ENCODE results near the gene PDE4A. TPM values are rescaled to one million over a fixed set of nuclear protein-coding genes. Genes with fewer than 3 reads are reported as not detected.
A peak's percentile ranks its signal among the peaks of the same experiment; 100 is the strongest.

The PDE4A gene
- total and polyA plus RNA-seq, 10 of the 15 experiments (the other 5 are each of a cell fraction or from before 2014, with no cell fraction given), result 0.24 to 13.3 (median 4.9) TPM

DNA sequence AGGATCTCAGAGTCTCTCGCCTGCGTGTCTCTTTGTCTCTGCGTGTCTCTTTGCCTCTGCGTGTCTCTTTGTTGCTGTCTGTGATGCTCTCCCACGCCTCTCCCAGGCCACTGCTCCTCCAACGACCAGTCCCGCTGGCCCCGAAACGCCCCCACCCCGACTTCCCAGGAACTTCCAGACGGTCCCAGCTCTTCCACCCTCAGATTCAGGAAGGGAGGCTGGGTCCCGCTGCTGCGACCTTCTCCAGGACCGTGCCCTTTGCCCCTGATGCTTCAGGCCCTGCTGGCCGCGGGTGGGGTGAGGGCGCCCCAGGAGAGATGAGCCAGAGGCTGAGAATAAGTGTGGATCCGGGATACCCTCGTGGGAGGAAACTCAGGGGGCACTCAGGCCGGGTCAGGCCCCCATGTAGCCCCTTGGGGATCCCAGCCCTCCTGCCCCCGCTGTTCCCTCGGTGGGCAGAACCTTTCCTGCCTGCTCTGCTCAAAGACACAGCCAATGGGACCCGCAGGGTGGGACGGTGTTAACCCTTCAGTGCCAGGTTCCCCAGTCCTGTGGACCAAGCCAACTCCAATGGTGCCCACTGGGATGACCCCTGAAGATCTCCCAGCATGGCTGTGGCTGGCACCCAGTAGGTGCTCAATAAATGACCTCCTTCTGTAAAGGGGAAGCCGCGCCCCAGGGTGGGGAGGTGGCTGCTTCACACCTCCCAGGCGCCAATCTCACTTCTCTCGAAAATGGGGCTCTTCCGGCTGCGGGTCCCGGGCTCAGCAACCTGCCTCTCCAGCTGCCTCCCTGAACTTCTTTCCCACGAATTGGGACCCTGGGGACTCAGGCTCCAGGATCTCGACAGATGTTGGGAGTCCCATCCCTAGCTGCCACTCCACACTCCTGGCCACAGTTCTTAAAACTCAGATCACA is 98.4 kb downstream of the PDE4A start:
- H3K4me3 ChIP-seq, result no peak overlapping the region
- no peak for DNase-seq (ENCODE audit: low read depth, low spot score)

More for the DNA sequence above, 98.4 kb downstream of the PDE4A start:
- no peak for TF ChIP-seq CHD4 (IDR thresholded peaks at IDR 0.05)
- no peak for TF ChIP-seq TCF3 (IDR thresholded peaks at IDR 0.05; ENCODE audit: borderline replicate concordance, insufficient read depth, low read depth, low read length)
- TF ChIP-seq MEF2B (IDR thresholded peaks at IDR 0.05; ENCODE audit: partially characterized antibody, poor library complexity, severe bottlenecking), result no peak
- TF ChIP-seq, protein P1, sequence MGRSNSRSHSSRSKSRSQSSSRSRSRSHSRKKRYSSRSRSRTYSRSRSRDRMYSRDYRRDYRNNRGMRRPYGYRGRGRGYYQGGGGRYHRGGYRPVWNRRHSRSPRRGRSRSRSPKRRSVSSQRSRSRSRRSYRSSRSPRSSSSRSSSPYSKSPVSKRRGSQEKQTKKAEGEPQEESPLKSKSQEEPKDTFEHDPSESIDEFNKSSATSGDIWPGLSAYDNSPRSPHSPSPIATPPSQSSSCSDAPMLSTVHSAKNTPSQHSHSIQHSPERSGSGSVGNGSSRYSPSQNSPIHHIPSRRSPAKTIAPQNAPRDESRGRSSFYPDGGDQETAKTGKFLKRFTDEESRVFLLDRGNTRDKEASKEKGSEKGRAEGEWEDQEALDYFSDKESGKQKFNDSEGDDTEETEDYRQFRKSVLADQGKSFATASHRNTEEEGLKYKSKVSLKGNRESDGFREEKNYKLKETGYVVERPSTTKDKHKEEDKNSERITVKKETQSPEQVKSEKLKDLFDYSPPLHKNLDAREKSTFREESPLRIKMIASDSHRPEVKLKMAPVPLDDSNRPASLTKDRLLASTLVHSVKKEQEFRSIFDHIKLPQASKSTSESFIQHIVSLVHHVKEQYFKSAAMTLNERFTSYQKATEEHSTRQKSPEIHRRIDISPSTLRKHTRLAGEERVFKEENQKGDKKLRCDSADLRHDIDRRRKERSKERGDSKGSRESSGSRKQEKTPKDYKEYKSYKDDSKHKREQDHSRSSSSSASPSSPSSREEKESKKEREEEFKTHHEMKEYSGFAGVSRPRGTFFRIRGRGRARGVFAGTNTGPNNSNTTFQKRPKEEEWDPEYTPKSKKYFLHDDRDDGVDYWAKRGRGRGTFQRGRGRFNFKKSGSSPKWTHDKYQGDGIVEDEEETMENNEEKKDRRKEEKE (IDR thresholded peaks at IDR 0.05), result no peak
- TF ChIP-seq IKZF1 (conservative IDR thresholded peaks at IDR 0.05), result 0 out of 2 replicates have a peak, but pooled peaks have one; percentile 25
- TF ChIP-seq SPI1 (IDR thresholded peaks at IDR 0.05; ENCODE audit: borderline replicate concordance, insufficient read depth, low read depth, low read length), result no peak
- no peak for TF ChIP-seq CBFB (IDR thresholded peaks at IDR 0.05; ENCODE audit: low read depth)
- TF ChIP-seq DPF2 (IDR thresholded peaks at IDR 0.05), result peak; percentile 71; the same call in 1 of the 2 replicates
- TF ChIP-seq EGR1 (IDR thresholded peaks at IDR 0.05; ENCODE audit: borderline replicate concordance in 1 of 2, low read depth in 2 of 2, low read length in 2 of 2), result no peak
- WGBS (ENCODE audit: insufficient coverage, insufficient replicate concordance, low lambda C conversion rate, missing lambda C conversion rate), result 24% methylated on average over 33 of the region's 33 CpGs
- no peak for FAIRE-seq
- Histone ChIP-seq H3K27ac (ENCODE audit: control insufficient read depth, insufficient read depth) (no peak overlapping the region), H3K79me2 (ENCODE audit: control insufficient read depth, insufficient read depth, low read length) (no peaks in the 10 kb centered on the region), H3K4me2 (ENCODE audit: control insufficient read depth, insufficient read depth) (peak overlapping the region; percentile 13; the same call in 1 of the 2 replicates), H2AFZ (ENCODE audit: control insufficient read depth, low read depth, low read length) (no peak overlapping the region), H3K27me3 (replicated peaks in 1 of 2; ENCODE audit: control insufficient read depth in 2 of 2, insufficient read depth in 2 of 2, low read length in 1 of 2) (peaks cover 12 to 21% of the 10 kb centered on the region in 2 experiments), H3K36me3 (ENCODE audit: control insufficient read depth in 2 of 2, insufficient read depth in 2 of 2, low read length in 1 of 2) (no peaks in the 10 kb centered on the region), H3K9ac (ENCODE audit: control insufficient read depth, insufficient read depth, low read length) (no peak overlapping the region), H3K4me1 (ENCODE audit: control insufficient read depth, insufficient read depth, low read length) (peaks cover 11% of the 10 kb centered on the region), H3K9me3 (replicated peaks; ENCODE audit: control insufficient read depth, insufficient read depth, low read length) (no peaks in the 10 kb centered on the region), H4K20me1 (ENCODE audit: control insufficient read depth, insufficient read depth) (no peaks in the 10 kb centered on the region)
- SMC1A ChIA-PET (ENCODE audit: uncharacterized antibody, unreplicated experiment), result interaction anchor here (0.5 kb wide), 1 partner anchor 27 kb away, joined by 3 read pairs; no protein-coding TSS in a partner anchor
- in situ Hi-C loops (cut with MboI), result no loop called here
- RAD21 ChIA-PET (ENCODE audit: unreplicated experiment), result no interaction called here
- ATAC-seq, result peak; percentile 45
- no TSS peak for BruUV-seq (replicated peaks)
- POLR2A ChIA-PET, result interaction anchor here (0.7 kb wide), 1 partner anchor 26 kb away, joined by 7 read pairs; no protein-coding TSS in a partner anchor
- CTCF ChIA-PET, result interaction anchor here (1.5 kb wide), 2 partner anchors 13 to 35 kb away, joined by 3 to 4 read pairs; no protein-coding TSS in a partner anchor
- intact Hi-C loops (cut with micrococcal nuclease; ENCODE audit: unreplicated experiment), result no loop called here

MicroRNAs encoded within 50 kb of the gene (microRNA counts, 767-probe panel; counts per million panel counts)
- microRNA hsa-miR-1181, result 1,585 counts per million, percentile 60 among the panel's probes with 10 or more counts

Small RNA genes lying within 50 kb of the gene (microRNA-seq; reads per million reads assigned to microRNA genes)
- gene MIR1181, result 7.2 reads per million, percentile 37 among the genes with 10 or more reads in this experiment

Other genes with a start within 250 kb of the PDE4A start
Only the 7 nearest of the 20 such genes appear.
- 19.5 and 29.0 TPM in 2 replicates for gene FDX2, start 104.5 kb upstream of the PDE4A start, total RNA-seq (2014; rRNA removed)
- gene FDX2, start 104.5 kb upstream of the PDE4A start, total RNA-seq (2014; rRNA removed; fragmentation: Illumina TruSeq; extraction: Trizol), result 15.0 and 16.2 TPM in 2 replicates
- 22.4 and 24.6 TPM in 2 replicates for gene FDX2, start 104.5 kb upstream of the PDE4A start, total RNA-seq (2021)
- gene FDX2, start 104.5 kb upstream of the PDE4A start, polyA plus RNA-seq (2011; rRNA removed), result 5.0 and 12.4 TPM in 2 replicates
- gene FDX2, start 104.5 kb upstream of the PDE4A start, polyA plus RNA-seq (2014; fragmentation: Illumina TruSeq; extraction: Trizol), result 5.9 and 24.9 TPM in 2 replicates
- 1 to 10 TPM; 1.4 to 4.1 TPM for gene FDX2, start 104.5 kb upstream of the PDE4A start, polyA plus RNA-seq (2014; fragmentation: Nextera tagmentation; extraction: Ambion mirVana)
- 31.7 TPM in 2 replicates for gene FDX2, start 104.5 kb upstream of the PDE4A start, polyA plus RNA-seq (2014; rRNA removed)
- gene FDX2, start 104.5 kb upstream of the PDE4A start, polyA plus RNA-seq (2016; fragmentation: Nextera tagmentation; extraction: Ambion mirVana), result 10 to 100 TPM; 34.4 to 50.4 TPM
- gene RAVER1, start 87.0 kb upstream of the PDE4A start, total RNA-seq (2014; rRNA removed), result 16.1 and 24.5 TPM in 2 replicates
- 3.3 and 5.1 TPM in 2 replicates for gene RAVER1, start 87.0 kb upstream of the PDE4A start, total RNA-seq (2014; rRNA removed; fragmentation: Illumina TruSeq; extraction: Trizol)
- gene RAVER1, start 87.0 kb upstream of the PDE4A start, total RNA-seq (2021), result 83.5 and 87.0 TPM in 2 replicates
- 0.91 and 1.5 TPM in 2 replicates for gene RAVER1, start 87.0 kb upstream of the PDE4A start, polyA plus RNA-seq (2011; rRNA removed)
- 1.0 and 4.8 TPM in 2 replicates for gene RAVER1, start 87.0 kb upstream of the PDE4A start, polyA plus RNA-seq (2014; fragmentation: Illumina TruSeq; extraction: Trizol)
- gene RAVER1, start 87.0 kb upstream of the PDE4A start, polyA plus RNA-seq (2014; fragmentation: Nextera tagmentation; extraction: Ambion mirVana), result under 1 TPM; 0.03 to 0.05 TPM
- 19.2 and 33.9 TPM in 2 replicates for gene RAVER1, start 87.0 kb upstream of the PDE4A start, polyA plus RNA-seq (2014; rRNA removed)
- 10 to 100 TPM; 54.7 to 71.6 TPM for gene RAVER1, start 87.0 kb upstream of the PDE4A start, polyA plus RNA-seq (2016; fragmentation: Nextera tagmentation; extraction: Ambion mirVana)
- 134 and 152 TPM in 2 replicates for gene ICAM3, start 80.9 kb upstream of the PDE4A start, total RNA-seq (2014; rRNA removed)
- 98.9 and 106 TPM in 2 replicates for gene ICAM3, start 80.9 kb upstream of the PDE4A start, total RNA-seq (2014; rRNA removed; fragmentation: Illumina TruSeq; extraction: Trizol)
- gene ICAM3, start 80.9 kb upstream of the PDE4A start, total RNA-seq (2021), result 146 and 160 TPM in 2 replicates
- 67.0 and 125 TPM in 2 replicates for gene ICAM3, start 80.9 kb upstream of the PDE4A start, polyA plus RNA-seq (2011; rRNA removed)
- gene ICAM3, start 80.9 kb upstream of the PDE4A start, polyA plus RNA-seq (2014; fragmentation: Illumina TruSeq; extraction: Trizol), result 20.4 and 61.1 TPM in 2 replicates
- 10 to 100 TPM in 1 of 2 experiments, 1 to 10 TPM in 1; 5.5 to 29.2 TPM for gene ICAM3, start 80.9 kb upstream of the PDE4A start, polyA plus RNA-seq (2014; fragmentation: Nextera tagmentation; extraction: Ambion mirVana)
- gene ICAM3, start 80.9 kb upstream of the PDE4A start, polyA plus RNA-seq (2014; rRNA removed), result 146 and 156 TPM in 2 replicates
- 10 to 100 TPM; 73.6 to 75.6 TPM for gene ICAM3, start 80.9 kb upstream of the PDE4A start, polyA plus RNA-seq (2016; fragmentation: Nextera tagmentation; extraction: Ambion mirVana)
- gene TYK2, start 40.0 kb upstream of the PDE4A start, total RNA-seq (2014; rRNA removed), result 235 and 304 TPM in 2 replicates
- 145 and 164 TPM in 2 replicates for gene TYK2, start 40.0 kb upstream of the PDE4A start, total RNA-seq (2014; rRNA removed; fragmentation: Illumina TruSeq; extraction: Trizol)
- 267 and 297 TPM in 2 replicates for gene TYK2, start 40.0 kb upstream of the PDE4A start, total RNA-seq (2021)
- gene TYK2, start 40.0 kb upstream of the PDE4A start, polyA plus RNA-seq (2011; rRNA removed), result 62.0 and 127 TPM in 2 replicates
- gene TYK2, start 40.0 kb upstream of the PDE4A start, polyA plus RNA-seq (2014; fragmentation: Illumina TruSeq; extraction: Trizol), result 80.2 and 185 TPM in 2 replicates
- gene TYK2, start 40.0 kb upstream of the PDE4A start, polyA plus RNA-seq (2014; fragmentation: Nextera tagmentation; extraction: Ambion mirVana), result 10 to 100 TPM; 36.4 to 66.9 TPM
- gene TYK2, start 40.0 kb upstream of the PDE4A start, polyA plus RNA-seq (2014; rRNA removed), result 364 and 387 TPM in 2 replicates
- 100 to 1,000 TPM; 172 to 186 TPM for gene TYK2, start 40.0 kb upstream of the PDE4A start, polyA plus RNA-seq (2016; fragmentation: Nextera tagmentation; extraction: Ambion mirVana)
- gene CDC37, start 17.0 kb upstream of the PDE4A start, total RNA-seq (2014; rRNA removed), result 179 and 197 TPM in 2 replicates
- 110 and 117 TPM in 2 replicates for gene CDC37, start 17.0 kb upstream of the PDE4A start, total RNA-seq (2014; rRNA removed; fragmentation: Illumina TruSeq; extraction: Trizol)
- gene CDC37, start 17.0 kb upstream of the PDE4A start, total RNA-seq (2021), result 144 and 155 TPM in 2 replicates
- gene CDC37, start 17.0 kb upstream of the PDE4A start, polyA plus RNA-seq (2011; rRNA removed), result 140 and 200 TPM in 2 replicates
- gene CDC37, start 17.0 kb upstream of the PDE4A start, polyA plus RNA-seq (2014; fragmentation: Illumina TruSeq; extraction: Trizol), result 50.7 and 105 TPM in 2 replicates
- gene CDC37, start 17.0 kb upstream of the PDE4A start, polyA plus RNA-seq (2014; fragmentation: Nextera tagmentation; extraction: Ambion mirVana), result 1 to 10 TPM; 4.7 to 8.8 TPM
- gene CDC37, start 17.0 kb upstream of the PDE4A start, polyA plus RNA-seq (2014; rRNA removed), result 265 and 297 TPM in 2 replicates
- gene CDC37, start 17.0 kb upstream of the PDE4A start, polyA plus RNA-seq (2016; fragmentation: Nextera tagmentation; extraction: Ambion mirVana), result 100 to 1,000 TPM; 255 to 262 TPM
- 49.0 and 60.4 TPM in 2 replicates for gene KEAP1, start 82.8 kb downstream of the PDE4A start, total RNA-seq (2014; rRNA removed)
- 44.3 and 54.7 TPM in 2 replicates for gene KEAP1, start 82.8 kb downstream of the PDE4A start, total RNA-seq (2014; rRNA removed; fragmentation: Illumina TruSeq; extraction: Trizol)
- gene KEAP1, start 82.8 kb downstream of the PDE4A start, total RNA-seq (2021), result 61.2 and 76.2 TPM in 2 replicates
- gene KEAP1, start 82.8 kb downstream of the PDE4A start, polyA plus RNA-seq (2011; rRNA removed), result 23.7 and 42.6 TPM in 2 replicates
- 17.2 and 36.7 TPM in 2 replicates for gene KEAP1, start 82.8 kb downstream of the PDE4A start, polyA plus RNA-seq (2014; fragmentation: Illumina TruSeq; extraction: Trizol)
- gene KEAP1, start 82.8 kb downstream of the PDE4A start, polyA plus RNA-seq (2014; fragmentation: Nextera tagmentation; extraction: Ambion mirVana), result 1 to 10 TPM; 1.4 to 9.3 TPM
- gene KEAP1, start 82.8 kb downstream of the PDE4A start, polyA plus RNA-seq (2014; rRNA removed), result 41.2 and 50.2 TPM in 2 replicates
- 10 to 100 TPM; 83.1 to 87.7 TPM for gene KEAP1, start 82.8 kb downstream of the PDE4A start, polyA plus RNA-seq (2016; fragmentation: Nextera tagmentation; extraction: Ambion mirVana)
- gene S1PR5, start 96.9 kb downstream of the PDE4A start, total RNA-seq (2014; rRNA removed), result 0.11 TPM in 1 of 2 replicates, not detected in the other
- 0.14 TPM in 1 of 2 replicates, not detected in the other for gene S1PR5, start 96.9 kb downstream of the PDE4A start, total RNA-seq (2014; rRNA removed; fragmentation: Illumina TruSeq; extraction: Trizol)
- gene S1PR5, start 96.9 kb downstream of the PDE4A start, total RNA-seq (2021), result not detected in 2 replicates
- gene S1PR5, start 96.9 kb downstream of the PDE4A start, polyA plus RNA-seq (2011; rRNA removed), result 0.04 TPM in 1 of 2 replicates, not detected in the other
- gene S1PR5, start 96.9 kb downstream of the PDE4A start, polyA plus RNA-seq (2014; fragmentation: Illumina TruSeq; extraction: Trizol), result not detected in 2 replicates
- gene S1PR5, start 96.9 kb downstream of the PDE4A start, polyA plus RNA-seq (2014; fragmentation: Nextera tagmentation; extraction: Ambion mirVana), result not detected
- gene S1PR5, start 96.9 kb downstream of the PDE4A start, polyA plus RNA-seq (2014; rRNA removed), result 0.14 TPM in 1 of 2 replicates, not detected in the other
- gene S1PR5, start 96.9 kb downstream of the PDE4A start, polyA plus RNA-seq (2016; fragmentation: Nextera tagmentation; extraction: Ambion mirVana), result not detected

Data from GM12878 (cell line).